ENCODE measurements around the gene BATF3. TPM values are rescaled to one million over a fixed set of nuclear protein-coding genes. Genes with fewer than 3 reads are reported as not detected.

Gene BATF3
- total and polyA plus RNA-seq, 9 of the 15 experiments (the other 6 are each of a cell fraction or from before 2014, with no cell fraction given) = 0.40 to 3.8 (median 2.0) TPM

DNA sequence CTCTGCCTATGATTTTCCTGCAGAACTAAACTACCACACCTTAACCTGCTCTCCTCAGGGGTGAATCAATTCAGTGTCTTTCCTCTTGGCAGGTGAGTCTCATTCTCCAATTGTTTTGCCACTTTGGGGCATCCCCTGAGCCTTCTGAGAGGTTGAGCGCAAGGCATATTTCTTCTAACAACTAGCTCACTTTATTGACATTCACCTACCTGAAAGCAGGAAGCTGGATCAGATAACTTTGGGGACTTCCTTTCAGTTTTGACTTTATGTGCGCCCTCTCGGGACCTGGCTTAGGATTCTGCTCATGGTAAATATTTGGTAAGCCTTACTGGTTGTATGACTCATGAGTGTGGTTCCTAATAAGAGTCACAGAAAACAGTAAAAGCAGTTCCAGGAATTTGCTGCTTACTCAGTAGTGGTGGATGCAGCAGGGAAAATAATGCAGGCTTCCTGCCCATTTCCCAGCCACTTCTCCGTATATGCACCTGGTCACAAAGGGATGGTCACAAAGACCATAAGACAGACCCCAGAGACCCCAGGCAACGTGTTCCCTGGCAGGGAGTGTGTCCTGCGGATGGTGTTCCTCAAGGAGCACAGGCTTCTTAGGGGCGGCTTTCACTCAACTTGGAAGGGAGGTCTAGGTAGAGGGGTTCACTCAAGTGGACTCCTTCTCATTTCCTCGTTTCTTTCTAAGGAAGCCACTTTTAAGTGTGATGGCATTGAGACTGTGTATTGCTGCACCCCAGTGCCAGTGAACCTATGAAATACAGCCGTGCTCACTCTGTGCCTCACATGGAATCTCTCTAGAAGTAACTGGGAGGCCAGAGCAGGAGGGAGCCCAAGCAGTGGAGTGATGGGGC is 22.0 kb upstream of the BATF3 start (continued):
- TF ChIP-seq, protein P1, sequence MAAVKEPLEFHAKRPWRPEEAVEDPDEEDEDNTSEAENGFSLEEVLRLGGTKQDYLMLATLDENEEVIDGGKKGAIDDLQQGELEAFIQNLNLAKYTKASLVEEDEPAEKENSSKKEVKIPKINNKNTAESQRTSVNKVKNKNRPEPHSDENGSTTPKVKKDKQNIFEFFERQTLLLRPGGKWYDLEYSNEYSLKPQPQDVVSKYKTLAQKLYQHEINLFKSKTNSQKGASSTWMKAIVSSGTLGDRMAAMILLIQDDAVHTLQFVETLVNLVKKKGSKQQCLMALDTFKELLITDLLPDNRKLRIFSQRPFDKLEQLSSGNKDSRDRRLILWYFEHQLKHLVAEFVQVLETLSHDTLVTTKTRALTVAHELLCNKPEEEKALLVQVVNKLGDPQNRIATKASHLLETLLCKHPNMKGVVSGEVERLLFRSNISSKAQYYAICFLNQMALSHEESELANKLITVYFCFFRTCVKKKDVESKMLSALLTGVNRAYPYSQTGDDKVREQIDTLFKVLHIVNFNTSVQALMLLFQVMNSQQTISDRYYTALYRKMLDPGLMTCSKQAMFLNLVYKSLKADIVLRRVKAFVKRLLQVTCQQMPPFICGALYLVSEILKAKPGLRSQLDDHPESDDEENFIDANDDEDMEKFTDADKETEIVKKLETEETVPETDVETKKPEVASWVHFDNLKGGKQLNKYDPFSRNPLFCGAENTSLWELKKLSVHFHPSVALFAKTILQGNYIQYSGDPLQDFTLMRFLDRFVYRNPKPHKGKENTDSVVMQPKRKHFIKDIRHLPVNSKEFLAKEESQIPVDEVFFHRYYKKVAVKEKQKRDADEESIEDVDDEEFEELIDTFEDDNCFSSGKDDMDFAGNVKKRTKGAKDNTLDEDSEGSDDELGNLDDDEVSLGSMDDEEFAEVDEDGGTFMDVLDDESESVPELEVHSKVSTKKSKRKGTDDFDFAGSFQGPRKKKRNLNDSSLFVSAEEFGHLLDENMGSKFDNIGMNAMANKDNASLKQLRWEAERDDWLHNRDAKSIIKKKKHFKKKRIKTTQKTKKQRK (IDR thresholded peaks at IDR 0.05; ENCODE audit: borderline replicate concordance, low read depth, low read length) = no peak
- TF ChIP-seq FOSL1 (tag; conservative IDR thresholded peaks at IDR 0.05) (peak; percentile 97), DPF2 (IDR thresholded peaks at IDR 0.05) (peak; percentile 76), ZNF324 (CRISPR knock-in tag; IDR thresholded peaks at IDR 0.05) (no peak), SOX6 (IDR thresholded peaks at IDR 0.05) (peak; percentile 68), STAG1 (CRISPR knock-in tag; IDR thresholded peaks at IDR 0.05; ENCODE audit: borderline replicate concordance) (0 out of 2 replicates have a peak, but pooled peaks have one; percentile 8), CBFB (CRISPR knock-in tag; IDR thresholded peaks at IDR 0.05) (no peak), CTBP1 (IDR thresholded peaks at IDR 0.05; ENCODE audit: borderline replicate concordance) (peak; percentile 56), ZNF23 (CRISPR knock-in tag; IDR thresholded peaks at IDR 0.05) (no peak), SIX5 (IDR thresholded peaks at IDR 0.05; ENCODE audit: borderline replicate concordance in 1 of 2, insufficient read depth in 1 of 2, low read depth in 1 of 2, low read length in 2 of 2) (no peak), SIN3B (IDR thresholded peaks at IDR 0.05; ENCODE audit: low read depth) (no peak), THRAP3 (IDR thresholded peaks at IDR 0.05; ENCODE audit: borderline replicate concordance) (no peak), ZNF79 (CRISPR knock-in tag; IDR thresholded peaks at IDR 0.05; ENCODE audit: low read depth) (no peak), BCL6 (CRISPR knock-in tag; IDR thresholded peaks at IDR 0.05) (no peak), ZNF77 (CRISPR knock-in tag; IDR thresholded peaks at IDR 0.05) (no peak), MAZ (CRISPR knock-in tag; conservative IDR thresholded peaks at IDR 0.05 in 1 of 2, IDR thresholded peaks at IDR 0.05 in 1 of 2) (0 out of 4 replicates have a peak, but pooled peaks of 1 of the 2 experiments have one; percentile 14)
- TF ChIP-seq, protein P2, sequence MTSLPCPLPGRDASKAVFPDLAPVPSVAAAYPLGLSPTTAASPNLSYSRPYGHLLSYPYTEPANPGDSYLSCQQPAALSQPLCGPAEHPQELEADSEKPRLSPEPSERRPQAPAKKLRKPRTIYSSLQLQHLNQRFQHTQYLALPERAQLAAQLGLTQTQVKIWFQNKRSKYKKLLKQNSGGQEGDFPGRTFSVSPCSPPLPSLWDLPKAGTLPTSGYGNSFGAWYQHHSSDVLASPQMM (CRISPR knock-in tag; IDR thresholded peaks at IDR 0.05) = no peak
- TF ChIP-seq, protein P3, sequence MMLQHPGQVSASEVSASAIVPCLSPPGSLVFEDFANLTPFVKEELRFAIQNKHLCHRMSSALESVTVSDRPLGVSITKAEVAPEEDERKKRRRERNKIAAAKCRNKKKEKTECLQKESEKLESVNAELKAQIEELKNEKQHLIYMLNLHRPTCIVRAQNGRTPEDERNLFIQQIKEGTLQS (IDR thresholded peaks at IDR 0.05) = peak; percentile 88
- TF ChIP-seq, protein P3 (CRISPR knock-in tag; conservative IDR thresholded peaks at IDR 0.05) = no peak
- TF ChIP-seq, protein P4, sequence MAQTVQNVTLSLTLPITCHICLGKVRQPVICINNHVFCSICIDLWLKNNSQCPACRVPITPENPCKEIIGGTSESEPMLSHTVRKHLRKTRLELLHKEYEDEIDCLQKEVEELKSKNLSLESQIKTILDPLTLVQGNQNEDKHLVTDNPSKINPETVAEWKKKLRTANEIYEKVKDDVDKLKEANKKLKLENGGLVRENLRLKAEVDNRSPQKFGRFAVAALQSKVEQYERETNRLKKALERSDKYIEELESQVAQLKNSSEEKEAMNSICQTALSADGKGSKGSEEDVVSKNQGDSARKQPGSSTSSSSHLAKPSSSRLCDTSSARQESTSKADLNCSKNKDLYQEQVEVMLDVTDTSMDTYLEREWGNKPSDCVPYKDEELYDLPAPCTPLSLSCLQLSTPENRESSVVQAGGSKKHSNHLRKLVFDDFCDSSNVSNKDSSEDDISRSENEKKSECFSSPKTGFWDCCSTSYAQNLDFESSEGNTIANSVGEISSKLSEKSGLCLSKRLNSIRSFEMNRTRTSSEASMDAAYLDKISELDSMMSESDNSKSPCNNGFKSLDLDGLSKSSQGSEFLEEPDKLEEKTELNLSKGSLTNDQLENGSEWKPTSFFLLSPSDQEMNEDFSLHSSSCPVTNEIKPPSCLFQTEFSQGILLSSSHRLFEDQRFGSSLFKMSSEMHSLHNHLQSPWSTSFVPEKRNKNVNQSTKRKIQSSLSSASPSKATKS (CRISPR knock-in tag; IDR thresholded peaks at IDR 0.05) = no peak
